Activated T-helper 17 cell treated with anti-CD3 and anti-CD28 coated beads, Interleukin-2, amount 50 U/mL, for 72 hours (primary cell): Measurements from ENCODE around the gene BCDIN3D. TPM values are rescaled to one million over a fixed set of nuclear protein-coding genes. Genes with fewer than 3 reads are reported as not detected.
A peak's percentile ranks its signal among the peaks of the same experiment; 100 is the strongest.

ENCODE experiments used
- ATAC-seq: fragments of 150-1000 bp; cut with Tn5 transposase; replicated peaks from 2 replicates; pipeline ENCODE4 v1.10.0; 2021; ENCODE audit warnings: mild to moderate bottlenecking, moderate library complexity
- H3K27ac Mint-ChIP-seq: one replicate; pipeline ENCODE4 v1.8.0; 2022; ENCODE audit warnings: mixed read lengths
- H3K27me3 Mint-ChIP-seq: one replicate; pipeline ENCODE4 v1.8.0; 2022; ENCODE audit warnings: mixed read lengths
- H3K36me3 Mint-ChIP-seq: one replicate; pipeline ENCODE4 v1.8.0; 2022; ENCODE audit warnings: low read depth, mild to moderate bottlenecking, mixed read lengths
- H3K4me1 Mint-ChIP-seq: one replicate; pipeline ENCODE4 v1.8.0; 2022; ENCODE audit warnings: mixed read lengths
- H3K4me3 Mint-ChIP-seq: one replicate; pipeline ENCODE4 v1.8.0; 2022; ENCODE audit warnings: mild to moderate bottlenecking, mixed read lengths
- H3K9me3 Mint-ChIP-seq: one replicate; pipeline ENCODE4 v1.8.0; 2022; ENCODE audit warnings: mixed read lengths
- total RNA-seq, 2 donors: library from RNA; stranded (reverse); gene quantifications; one replicate each; pipeline ENCODE4 v1.2.3, GENCODE V29; 2022

BCDIN3D gene
- total RNA-seq, 2 donors from 2014 or later = 3.4 to 5.1 TPM

DNA sequence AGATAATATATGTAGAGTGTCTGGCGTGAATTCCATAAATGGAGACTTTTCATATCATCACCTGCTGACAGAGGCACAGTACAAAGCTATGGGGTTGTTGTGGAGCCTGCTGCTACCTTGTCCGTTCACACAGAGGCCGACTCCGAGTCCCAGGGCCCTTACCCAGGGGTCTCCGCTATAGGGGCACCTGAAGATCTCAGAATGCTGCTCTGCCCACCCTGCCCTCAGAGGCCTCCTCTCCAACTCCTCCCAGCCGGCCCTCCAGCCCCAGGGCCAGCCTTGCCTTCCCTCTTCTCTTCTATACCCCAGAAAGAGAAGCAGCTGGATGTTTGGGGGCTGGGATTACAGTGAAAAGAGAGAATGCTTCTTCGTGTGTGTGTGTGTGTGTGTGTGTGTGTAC lies 36.0 kb downstream of the BCDIN3D start:
- no peaks in the 10 kb centered on the region for H3K36me3 Mint-ChIP-seq
- no peak overlapping the region for H3K4me3 Mint-ChIP-seq
- no peaks in the 10 kb centered on the region for H3K9me3 Mint-ChIP-seq
- no peak for ATAC-seq
- peaks cover 3% of the 10 kb centered on the region for H3K4me1 Mint-ChIP-seq
- H3K27ac Mint-ChIP-seq = no peak overlapping the region
- no peaks in the 10 kb centered on the region for H3K27me3 Mint-ChIP-seq

DNA sequence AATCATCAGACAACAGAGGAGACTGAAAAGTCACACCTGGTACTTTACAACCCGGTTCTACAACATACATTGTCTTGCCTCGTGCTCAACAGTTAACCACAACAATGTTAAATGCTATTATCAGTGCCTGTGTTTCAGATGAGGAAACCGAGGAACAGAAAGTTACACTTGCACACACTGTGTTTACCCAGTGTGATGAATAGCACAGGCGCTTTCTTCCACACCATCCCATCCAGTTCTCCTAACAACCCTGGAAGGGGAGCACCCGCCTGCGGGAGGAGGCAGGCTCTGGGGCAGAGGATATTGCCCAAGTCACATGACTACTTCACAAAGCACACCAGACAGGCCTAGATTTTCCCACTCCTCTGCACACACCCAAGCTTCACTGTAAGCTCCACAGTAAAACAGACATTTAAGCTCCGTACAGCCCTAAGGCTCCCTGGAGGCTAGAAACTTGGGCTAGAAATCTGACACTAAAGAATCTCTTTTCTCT lies 36.5 kb downstream of the BCDIN3D start:
- no peak overlapping the region for H3K4me3 Mint-ChIP-seq
- no peak for ATAC-seq
- H3K9me3 Mint-ChIP-seq = no peaks in the 10 kb centered on the region
- no peak overlapping the region for H3K27ac Mint-ChIP-seq
- no peaks in the 10 kb centered on the region for H3K36me3 Mint-ChIP-seq
- H3K27me3 Mint-ChIP-seq = no peaks in the 10 kb centered on the region
- no peaks in the 10 kb centered on the region for H3K4me1 Mint-ChIP-seq

DNA sequence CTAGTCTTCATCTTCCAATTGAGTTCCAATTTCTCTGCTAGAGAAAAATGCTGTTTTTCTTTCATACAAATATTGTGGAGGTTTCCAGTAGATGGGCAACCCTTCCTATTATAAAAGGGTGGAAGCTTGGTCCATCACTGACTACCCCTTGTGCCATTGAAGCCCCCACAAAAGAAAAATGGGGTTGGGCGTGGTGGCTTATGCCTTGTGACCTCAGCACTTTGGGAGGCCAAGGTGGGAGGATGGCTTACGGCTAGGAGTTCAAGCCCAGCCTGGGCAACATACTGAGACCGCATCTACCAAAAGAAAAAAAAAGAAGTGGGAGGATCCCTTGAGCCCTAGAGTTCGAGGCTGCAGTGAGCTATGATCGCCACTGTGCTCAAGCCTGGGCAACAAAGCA lies 37.5 kb downstream of the BCDIN3D start:
- Mint-ChIP-seq H3K27ac (no peak overlapping the region), H3K9me3 (no peaks in the 10 kb centered on the region)
- no peak for ATAC-seq

GRCh38 chr12:49804821-49805220 lies 38.1 kb downstream of the BCDIN3D start:
- H3K9me3 Mint-ChIP-seq = no peaks in the 10 kb centered on the region
- no peaks in the 10 kb centered on the region for H3K27me3 Mint-ChIP-seq
- H3K4me3 Mint-ChIP-seq = no peak overlapping the region
- no peak overlapping the region for H3K27ac Mint-ChIP-seq
- no peak for ATAC-seq
- H3K36me3 Mint-ChIP-seq = no peaks in the 10 kb centered on the region
- no peaks in the 10 kb centered on the region for H3K4me1 Mint-ChIP-seq

More for the DNA sequence above, 37.5 kb downstream of the BCDIN3D start:
- Mint-ChIP-seq H3K36me3 (no peaks in the 10 kb centered on the region), H3K4me3 (no peak overlapping the region), H3K27me3 (no peaks in the 10 kb centered on the region), H3K4me1 (no peaks in the 10 kb centered on the region)

DNA sequence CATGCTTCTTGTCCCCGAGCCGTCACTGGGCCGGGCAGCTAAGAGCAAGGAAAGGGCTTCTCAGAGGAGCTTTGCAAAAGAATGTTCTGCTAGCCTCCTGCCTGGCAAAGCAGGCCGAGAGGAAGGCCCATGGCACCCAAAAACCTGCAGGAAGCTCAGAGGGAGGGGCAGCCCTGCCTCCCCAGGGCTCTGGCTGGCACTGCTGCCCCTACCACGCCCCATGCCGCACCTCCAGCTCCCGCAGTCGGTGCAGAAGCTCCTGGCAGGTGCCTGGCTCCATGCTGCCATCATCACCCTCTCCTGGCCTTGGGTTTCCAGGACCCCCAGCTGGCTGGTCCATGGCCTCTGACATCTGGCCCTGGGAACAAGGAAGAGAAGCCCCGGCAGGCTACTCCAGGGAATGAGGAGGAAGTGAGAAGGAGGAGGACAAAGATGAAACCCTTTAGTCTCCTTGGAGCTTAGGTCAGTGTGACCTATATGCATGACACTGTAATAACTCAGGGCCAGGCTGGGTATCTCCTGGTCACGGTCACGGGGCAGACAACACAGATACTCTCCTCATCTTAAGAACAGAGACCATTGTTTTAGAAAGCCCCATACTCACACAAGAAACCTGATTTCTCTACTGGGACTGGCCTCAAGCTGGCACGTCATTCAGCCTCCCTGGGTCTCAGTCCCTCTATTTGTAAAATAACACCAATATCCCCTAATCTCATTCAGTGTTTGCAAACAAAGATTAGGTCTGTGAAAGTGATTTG lies 39.0 kb downstream of the BCDIN3D start:
- no peak for ATAC-seq
- no peaks in the 10 kb centered on the region for H3K4me1 Mint-ChIP-seq
- no peak overlapping the region for H3K4me3 Mint-ChIP-seq
- H3K9me3 Mint-ChIP-seq = no peaks in the 10 kb centered on the region
- H3K27me3 Mint-ChIP-seq = no peaks in the 10 kb centered on the region
- no peak overlapping the region for H3K27ac Mint-ChIP-seq
- no peaks in the 10 kb centered on the region for H3K36me3 Mint-ChIP-seq

DNA sequence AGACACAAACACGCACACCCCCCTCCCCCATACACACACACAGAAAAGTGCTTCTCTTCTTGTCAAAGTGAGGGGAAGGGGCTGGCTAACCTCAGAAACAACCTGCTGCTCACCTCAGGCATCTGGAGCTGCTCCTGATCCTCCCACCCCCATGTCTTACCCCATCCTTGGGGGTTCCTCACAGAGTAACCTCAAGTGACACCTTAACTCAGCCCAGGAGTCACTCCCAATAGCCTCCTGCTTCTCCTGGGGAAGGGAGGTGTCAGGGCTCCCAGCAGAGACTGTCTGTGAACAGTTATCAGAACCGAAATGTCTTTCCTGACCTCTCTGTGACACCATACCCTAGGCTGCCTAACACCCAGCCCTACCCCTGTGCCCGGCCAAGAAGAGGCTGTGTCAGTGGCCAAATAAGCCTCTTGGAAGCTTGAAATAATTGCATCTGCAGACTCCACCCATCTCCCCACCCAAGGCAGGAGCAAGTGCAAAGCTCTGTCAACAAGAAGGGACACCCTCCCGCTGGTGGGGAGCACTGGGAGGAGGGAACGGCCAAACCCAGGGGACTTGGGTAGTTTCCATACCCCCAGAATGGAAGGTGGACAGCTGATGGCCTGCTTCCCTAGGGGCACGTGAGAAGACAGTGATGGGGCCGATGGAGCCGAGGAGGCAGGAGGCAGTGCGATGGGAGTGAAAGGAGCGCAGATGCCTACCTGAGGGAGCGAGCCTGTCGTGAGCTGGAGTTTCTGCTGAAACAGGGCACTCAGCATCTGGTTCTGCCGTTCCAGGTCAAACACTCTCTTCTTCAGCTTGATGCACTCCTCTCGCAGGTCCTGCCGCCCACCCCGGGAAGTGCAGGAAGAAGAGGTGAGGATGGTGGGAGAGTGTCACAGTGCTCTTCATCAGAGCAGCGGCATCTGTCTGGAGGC lies 41.5 kb downstream of the BCDIN3D start:
- no peak for ATAC-seq
- Mint-ChIP-seq H3K9me3 (no peaks in the 10 kb centered on the region), H3K4me3 (no peak overlapping the region), H3K4me1 (no peaks in the 10 kb centered on the region), H3K27ac (no peak overlapping the region), H3K27me3 (no peaks in the 10 kb centered on the region), H3K36me3 (no peaks in the 10 kb centered on the region)

DNA sequence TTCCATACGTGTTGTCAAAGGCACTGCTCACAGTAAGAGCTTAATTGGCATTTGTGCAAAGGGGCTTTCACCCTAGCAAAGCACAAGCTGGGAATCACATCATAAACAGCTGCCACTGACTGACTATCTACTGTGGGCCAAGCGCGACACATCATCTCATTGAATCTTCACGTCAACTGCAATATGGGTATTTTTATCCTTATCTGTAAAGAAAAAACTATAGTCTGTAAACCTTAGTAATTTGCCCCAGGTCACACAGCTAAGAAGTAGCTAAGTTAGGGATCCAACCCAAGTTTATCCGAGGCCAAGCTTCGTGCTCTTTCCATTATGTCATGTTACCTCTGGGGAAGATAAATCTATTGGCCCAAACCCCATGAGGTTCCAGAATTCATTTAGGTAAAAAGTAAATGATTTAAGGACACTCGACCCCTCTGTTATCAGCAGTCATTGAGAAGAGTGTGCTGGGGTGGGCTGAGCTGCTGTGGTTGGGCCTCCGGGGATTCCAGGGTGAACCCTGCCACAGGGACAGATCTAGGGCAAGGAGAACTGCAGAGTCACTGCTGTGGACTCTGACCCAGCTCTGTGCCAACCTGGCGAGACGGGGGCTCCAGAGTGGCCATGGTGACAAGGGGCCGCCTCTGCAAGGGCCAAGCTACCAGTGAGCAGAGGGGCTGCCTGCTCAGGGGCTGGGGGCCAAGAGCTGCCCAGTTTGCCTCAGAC lies 42.3 kb downstream of the BCDIN3D start:
- Mint-ChIP-seq H3K4me1 (no peaks in the 10 kb centered on the region), H3K27ac (peak overlapping the region; percentile 56), H3K4me3 (no peak overlapping the region), H3K27me3 (no peaks in the 10 kb centered on the region), H3K36me3 (no peaks in the 10 kb centered on the region), H3K9me3 (no peaks in the 10 kb centered on the region)
- no peak for ATAC-seq

- Mint-ChIP-seq H3K27ac (peak overlapping the region; percentile 29), H3K4me1 (no peaks in the 10 kb centered on the region), H3K27me3 (no peaks in the 10 kb centered on the region), H3K9me3 (no peaks in the 10 kb centered on the region), H3K36me3 (no peaks in the 10 kb centered on the region), H3K4me3 (no peak overlapping the region)
- ATAC-seq = no peak
Observed at GRCh38 chr12:49798934-49799333, 44.0 kb downstream of the BCDIN3D start.

- Mint-ChIP-seq H3K27me3 (no peaks in the 10 kb centered on the region), H3K4me1 (no peaks in the 10 kb centered on the region), H3K27ac (peak overlapping the region; percentile 29), H3K9me3 (no peaks in the 10 kb centered on the region), H3K36me3 (no peaks in the 10 kb centered on the region), H3K4me3 (no peak overlapping the region)
- ATAC-seq = no peak
Observed at GRCh38 chr12:49798248-49798647, 44.7 kb downstream of the BCDIN3D start.

DNA sequence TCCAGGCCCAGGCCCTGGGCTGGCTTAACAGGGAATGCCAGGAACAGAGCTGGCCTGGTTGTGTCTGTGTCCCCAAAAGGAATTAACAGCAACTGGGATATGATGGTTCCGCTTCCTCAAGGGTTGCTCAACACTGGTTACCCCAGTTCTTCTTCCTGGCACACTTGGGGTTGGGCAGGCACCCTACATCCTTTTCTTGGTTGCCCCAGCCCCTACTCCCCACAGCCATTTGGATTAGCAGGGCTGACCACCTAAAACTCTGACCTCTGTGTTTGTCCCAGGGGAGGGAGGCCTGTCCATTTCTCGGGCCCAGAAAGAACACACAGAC lies 45.5 kb downstream of the BCDIN3D start:
- H3K27me3 Mint-ChIP-seq = no peaks in the 10 kb centered on the region
- no peak for ATAC-seq
- H3K36me3 Mint-ChIP-seq = no peaks in the 10 kb centered on the region
- H3K4me1 Mint-ChIP-seq = no peaks in the 10 kb centered on the region
- no peak overlapping the region for H3K27ac Mint-ChIP-seq
- no peak overlapping the region for H3K4me3 Mint-ChIP-seq
- H3K9me3 Mint-ChIP-seq = no peaks in the 10 kb centered on the region

GRCh38 chr12:49796606-49797448 lies 46.1 kb downstream of the BCDIN3D start:
- H3K27me3 Mint-ChIP-seq = no peaks in the 10 kb centered on the region
- no peaks in the 10 kb centered on the region for H3K9me3 Mint-ChIP-seq
- H3K4me1 Mint-ChIP-seq = no peaks in the 10 kb centered on the region
- H3K4me3 Mint-ChIP-seq = no peak overlapping the region
- no peak for ATAC-seq
- no peaks in the 10 kb centered on the region for H3K36me3 Mint-ChIP-seq
- H3K27ac Mint-ChIP-seq = no peak overlapping the region

DNA sequence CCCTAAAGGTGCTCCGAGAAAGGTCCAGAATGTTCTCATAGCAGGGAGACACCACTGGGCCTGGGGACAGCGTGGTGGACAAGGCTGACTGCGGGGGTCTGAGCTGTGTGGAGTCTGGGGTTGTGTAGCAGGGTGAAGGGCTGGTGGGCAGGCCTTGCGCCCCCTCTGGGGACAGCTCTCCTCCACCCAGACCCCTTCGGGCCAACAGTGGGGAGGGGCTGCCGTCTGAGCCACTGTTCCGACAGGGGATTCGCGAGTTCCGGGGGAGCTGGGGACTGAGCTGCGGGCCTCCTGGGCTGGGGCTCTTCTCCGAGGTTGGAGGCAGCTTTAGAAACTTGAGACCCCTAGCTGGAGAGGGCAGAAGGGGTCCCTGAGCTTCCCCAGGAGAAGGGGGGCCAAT lies 46.8 kb downstream of the BCDIN3D start:
- no peaks in the 10 kb centered on the region for H3K9me3 Mint-ChIP-seq
- no peaks in the 10 kb centered on the region for H3K4me1 Mint-ChIP-seq
- H3K36me3 Mint-ChIP-seq = no peaks in the 10 kb centered on the region
- no peak overlapping the region for H3K27ac Mint-ChIP-seq
- no peaks in the 10 kb centered on the region for H3K27me3 Mint-ChIP-seq
- H3K4me3 Mint-ChIP-seq = no peak overlapping the region
- ATAC-seq = no peak

DNA sequence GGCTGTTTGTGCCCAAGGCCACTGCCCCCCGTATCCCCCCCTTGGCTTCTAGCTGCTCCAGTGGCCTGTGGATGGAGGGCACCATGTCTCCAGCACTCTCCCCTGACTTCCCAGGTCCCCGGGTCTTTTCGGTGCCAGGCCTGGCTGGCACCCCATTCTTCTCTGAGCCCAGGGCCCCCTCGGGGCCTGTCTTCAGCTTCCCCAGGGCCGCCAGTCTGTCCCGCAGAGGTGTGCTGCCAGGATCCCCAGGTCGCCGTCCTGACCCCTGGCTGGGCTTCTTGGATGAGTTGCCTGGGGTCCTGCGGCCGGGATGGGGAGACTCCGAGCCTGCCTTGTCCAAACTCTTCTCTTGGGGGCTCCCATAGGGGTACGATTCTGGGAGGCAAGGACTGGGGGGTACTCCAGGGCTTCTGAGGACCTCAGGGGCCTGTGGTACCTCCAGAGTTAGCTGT lies 47.2 kb downstream of the BCDIN3D start:
- H3K9me3 Mint-ChIP-seq = no peaks in the 10 kb centered on the region
- H3K27me3 Mint-ChIP-seq = no peaks in the 10 kb centered on the region
- no peaks in the 10 kb centered on the region for H3K36me3 Mint-ChIP-seq
- H3K4me1 Mint-ChIP-seq = no peaks in the 10 kb centered on the region
- H3K27ac Mint-ChIP-seq = no peak overlapping the region
- no peak for ATAC-seq
- H3K4me3 Mint-ChIP-seq = no peak overlapping the region
